Measurements from ENCODE around the gene TMC1. TPM values are rescaled to one million over a fixed set of nuclear protein-coding genes. Genes with fewer than 3 reads are reported as not detected.
"Not testable (repeated sequence)": the region's sequence is repeated elsewhere in the genome, so short reads cannot be mapped to it uniquely, and the experiment has no call there.

Gene TMC1
- total RNA-seq (1 to 10 TPM in 1 of 7 donors, under 1 TPM in 6; 0.12 to 1.4 (median 0.48) TPM), polyA plus RNA-seq (under 1 TPM; 0.12 to 0.48 TPM)
- long read RNA-seq, donor 1: 0 reads
- long read RNA-seq, donor 2, partial matches to known transcripts: 0 of 1 reads
- long read RNA-seq, donor 2, other reads (novel, unspliced or antisense): 0 of 1 reads
- long read RNA-seq, donor 3, partial matches to known transcripts: 0 of 1 reads
- long read RNA-seq, donor 3, other reads (novel, unspliced or antisense): 1 of 1 reads

- H3K9me3 ChIP-seq; H3K27me3 ChIP-seq; DNase-seq; H3K27ac ChIP-seq; H3K4me1 ChIP-seq (ENCODE audit: insufficient read depth); intact Hi-C loops (cut with DNase I); H3K4me3 ChIP-seq; H3K36me3 ChIP-seq: not testable (repeated sequence)
- WGBS, 3 donors: 97% methylated on average over 17 of the region's 17 CpGs
Observed at GRCh38 chr9:72521416-72521815, at the start of gene TMC1. Gene TMC1 (plus strand): TSS chr9:72521608. CDS start chr9:72648649, 127,041 bp downstream.

- intact Hi-C loops (cut with DNase I): no loop called here
Observed at GRCh38 chr9:72473474-72474261, 47.7 kb upstream of the TMC1 start.

GRCh38 chr9:72474676-72475075, 46.7 kb upstream of the TMC1 start:
- H3K27ac ChIP-seq: peak overlapping the region in 1 of 2 donors; percentile 13
- H3K4me1 ChIP-seq (ENCODE audit: insufficient read depth): no peaks in the 10 kb centered on the region
- TF ChIP-seq EP300 (IDR thresholded peaks at IDR 0.05) (no peak), POLR2A (IDR thresholded peaks at IDR 0.05) (no peak), CTCF (IDR thresholded peaks at IDR 0.05) (no peak)
- WGBS, 3 donors: 11 to 32% (median 21%) methylated on average over 2 of the region's 2 CpGs
- no peak overlapping the region for H3K4me3 ChIP-seq
- no peaks in the 10 kb centered on the region for H3K36me3 ChIP-seq
- no peaks in the 10 kb centered on the region for H3K27me3 ChIP-seq
- no peaks in the 10 kb centered on the region for H3K9me3 ChIP-seq
- no peak for DNase-seq
- intact Hi-C loops (cut with DNase I): no loop called here

More at GRCh38 chr9:72473474-72474261, 47.7 kb upstream of the TMC1 start:
- Histone ChIP-seq H3K9me3 (no peaks in the 10 kb centered on the region), H3K4me1 (ENCODE audit: insufficient read depth) (no peaks in the 10 kb centered on the region), H3K4me3 (no peak overlapping the region), H3K27ac (peak overlapping the region in 1 of 2 donors; percentile 2), H3K36me3 (no peaks in the 10 kb centered on the region), H3K27me3 (no peaks in the 10 kb centered on the region)
- TF ChIP-seq CTCF (IDR thresholded peaks at IDR 0.05): no peak
- no peak for TF ChIP-seq POLR2A (IDR thresholded peaks at IDR 0.05)
- TF ChIP-seq EP300 (IDR thresholded peaks at IDR 0.05): no peak
- no peak for DNase-seq
- WGBS, 3 donors: 7 to 19% (median 15%) methylated on average over 1 of the region's 1 CpG

- Histone ChIP-seq H3K4me1 (ENCODE audit: insufficient read depth) (no peaks in the 10 kb centered on the region), H3K9me3 (no peaks in the 10 kb centered on the region), H3K27me3 (no peaks in the 10 kb centered on the region), H3K4me3 (no peak overlapping the region), H3K36me3 (no peaks in the 10 kb centered on the region), H3K27ac (no peak overlapping the region)
- 86 to 95% (median 90%) methylated on average over 3 of the region's 3 CpGs for WGBS, 3 donors
- TF ChIP-seq POLR2A (IDR thresholded peaks at IDR 0.05) (no peak), EP300 (IDR thresholded peaks at IDR 0.05) (no peak), CTCF (IDR thresholded peaks at IDR 0.05) (no peak)
- intact Hi-C loops (cut with DNase I): no loop called here
- DNase-seq: no peak
Observed at GRCh38 chr9:72476100-72476499, 45.3 kb upstream of the TMC1 start.

Data from ovary (tissue), 10 donors.